OCI-LY3 (cell line): ENCODE data around the gene WWOX.

Source experiments
- H2AFZ ChIP-seq: fragments of 200-600, 300-600 bp; shearing (Covaris generic); 2 replicates; pipeline ENCODE4 v1.6.0; 2014; ENCODE audit warnings: antibody characterized with exemption, low read depth, low read length
- H3K27ac ChIP-seq: fragments of 200-600, 300-600 bp; sonication (generic); 2 replicates; pipeline ENCODE4 v1.5.1; 2014; ENCODE audit warnings: mild to moderate bottlenecking, low read length, moderate library complexity, mixed read lengths
- H3K27me3 ChIP-seq: fragments of 200-600, 300-600 bp; sonication (generic); 2 replicates; pipeline ENCODE4 v1.6.1; 2014; ENCODE audit warnings: low read depth, low read length, mixed read lengths
- H3K36me3 ChIP-seq: fragments of 200-600, 300-600 bp; sonication (generic); replicated peaks from 2 replicates; pipeline ENCODE3; 2014; ENCODE audit warnings: low read depth, low read length, mixed read lengths
- H3K4me1 ChIP-seq: fragments of 300-600, 200-600 bp; sonication (generic); 2 replicates; pipeline ENCODE4 v1.6.1; 2014; ENCODE audit warnings: low read length, mixed read lengths
- H3K4me2 ChIP-seq: fragments of 200-600, 300-600 bp; sonication (generic); 2 replicates; pipeline ENCODE4 v1.6.1; 2014; ENCODE audit warnings: low read length, mixed read lengths
- H3K4me3 ChIP-seq: fragments of 300-600, 200-600 bp; sonication (generic); 2 replicates; pipeline ENCODE4 v1.5.1; 2014; ENCODE audit warnings: antibody characterized with exemption, mild to moderate bottlenecking, low read length, moderate library complexity
- H3K79me2 ChIP-seq: fragments of 300-600, 200-600 bp; shearing (Covaris generic); 2 replicates; pipeline ENCODE4 v1.6.1; 2014; ENCODE audit warnings: mild to moderate bottlenecking, low read length, mixed read lengths
- H3K9ac ChIP-seq: fragments of 300-600, 200-600 bp; shearing (Covaris generic); 2 replicates; pipeline ENCODE4 v1.6.0; 2014; ENCODE audit warnings: mild to moderate bottlenecking, low read length, moderate library complexity
- H3K9me3 ChIP-seq: fragments of 200-600, 300-600 bp; shearing (Covaris generic); 2 replicates; pipeline ENCODE4 v1.6.1; 2014; ENCODE audit warnings: low read length, mixed read lengths; ENCODE audit not compliant: insufficient read depth
- H4K20me1 ChIP-seq: fragments of 200-600, 300-600 bp; sonication (generic); 2 replicates; pipeline ENCODE4 v1.6.1; 2016; ENCODE audit warnings: low read length, mixed read lengths; ENCODE audit not compliant: insufficient read depth
- EZH2phosphoT487 ChIP-seq: fragments of 200-600 bp; shearing (Covaris generic); IDR thresholded peaks from 2 replicates; pipeline ENCODE4 v1.6.1; 2018; ENCODE audit warnings: antibody characterized with exemption, mixed run types, low read depth
- TF ChIP-seq, protein P1 (sequence below): fragments of 200-600, 300-600 bp; sonication (generic); IDR thresholded peaks from 2 replicates; pipeline ENCODE4 v1.5.1; 2014; ENCODE audit warnings: antibody characterized with exemption, low read length, low read depth

WWOX gene

DNA sequence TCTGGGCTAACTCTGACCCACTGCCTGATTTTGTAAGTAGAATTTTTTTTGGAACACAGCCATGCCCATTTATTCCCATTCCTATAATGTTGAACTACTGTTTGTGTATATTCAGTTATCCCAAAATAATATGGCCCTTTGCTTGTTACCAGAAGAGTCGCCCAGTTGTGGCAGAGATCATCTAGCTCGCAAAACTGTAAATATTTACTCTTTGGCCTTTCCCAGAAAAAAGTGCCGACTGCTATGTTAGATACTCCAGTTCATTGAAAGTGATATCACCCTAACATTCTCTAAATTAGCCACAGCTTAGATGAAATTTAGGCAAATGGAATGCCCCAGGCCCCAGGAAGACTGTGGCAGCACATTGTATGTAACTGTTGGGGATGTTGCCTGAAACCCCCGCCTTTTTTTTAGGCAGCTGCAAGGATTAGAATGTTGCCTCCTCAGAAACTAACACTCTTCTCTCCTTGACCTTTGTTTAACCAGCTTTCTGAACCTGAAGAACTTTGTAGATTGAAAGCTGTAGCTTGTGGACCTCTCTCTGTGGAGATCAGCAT, 19.1 kb downstream of the WWOX start:
- Histone ChIP-seq H2AFZ (no peak overlapping the region), H3K4me3 (no peak overlapping the region), H3K36me3 (peaks cover 12% of the 10 kb centered on the region), H3K79me2 (no peaks in the 10 kb centered on the region), H3K27ac (no peak overlapping the region), H4K20me1 (no peaks in the 10 kb centered on the region), H3K9ac (no peak overlapping the region), H3K4me2 (no peak overlapping the region), H3K4me1 (peaks cover 2% of the 10 kb centered on the region; the same call in 1 of the 2 replicates), H3K9me3 (no peaks in the 10 kb centered on the region), H3K27me3 (no peaks in the 10 kb centered on the region)
- TF ChIP-seq, protein P1, sequence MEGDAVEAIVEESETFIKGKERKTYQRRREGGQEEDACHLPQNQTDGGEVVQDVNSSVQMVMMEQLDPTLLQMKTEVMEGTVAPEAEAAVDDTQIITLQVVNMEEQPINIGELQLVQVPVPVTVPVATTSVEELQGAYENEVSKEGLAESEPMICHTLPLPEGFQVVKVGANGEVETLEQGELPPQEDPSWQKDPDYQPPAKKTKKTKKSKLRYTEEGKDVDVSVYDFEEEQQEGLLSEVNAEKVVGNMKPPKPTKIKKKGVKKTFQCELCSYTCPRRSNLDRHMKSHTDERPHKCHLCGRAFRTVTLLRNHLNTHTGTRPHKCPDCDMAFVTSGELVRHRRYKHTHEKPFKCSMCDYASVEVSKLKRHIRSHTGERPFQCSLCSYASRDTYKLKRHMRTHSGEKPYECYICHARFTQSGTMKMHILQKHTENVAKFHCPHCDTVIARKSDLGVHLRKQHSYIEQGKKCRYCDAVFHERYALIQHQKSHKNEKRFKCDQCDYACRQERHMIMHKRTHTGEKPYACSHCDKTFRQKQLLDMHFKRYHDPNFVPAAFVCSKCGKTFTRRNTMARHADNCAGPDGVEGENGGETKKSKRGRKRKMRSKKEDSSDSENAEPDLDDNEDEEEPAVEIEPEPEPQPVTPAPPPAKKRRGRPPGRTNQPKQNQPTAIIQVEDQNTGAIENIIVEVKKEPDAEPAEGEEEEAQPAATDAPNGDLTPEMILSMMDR, result no peak
- no peak for TF ChIP-seq EZH2phosphoT487

DNA sequence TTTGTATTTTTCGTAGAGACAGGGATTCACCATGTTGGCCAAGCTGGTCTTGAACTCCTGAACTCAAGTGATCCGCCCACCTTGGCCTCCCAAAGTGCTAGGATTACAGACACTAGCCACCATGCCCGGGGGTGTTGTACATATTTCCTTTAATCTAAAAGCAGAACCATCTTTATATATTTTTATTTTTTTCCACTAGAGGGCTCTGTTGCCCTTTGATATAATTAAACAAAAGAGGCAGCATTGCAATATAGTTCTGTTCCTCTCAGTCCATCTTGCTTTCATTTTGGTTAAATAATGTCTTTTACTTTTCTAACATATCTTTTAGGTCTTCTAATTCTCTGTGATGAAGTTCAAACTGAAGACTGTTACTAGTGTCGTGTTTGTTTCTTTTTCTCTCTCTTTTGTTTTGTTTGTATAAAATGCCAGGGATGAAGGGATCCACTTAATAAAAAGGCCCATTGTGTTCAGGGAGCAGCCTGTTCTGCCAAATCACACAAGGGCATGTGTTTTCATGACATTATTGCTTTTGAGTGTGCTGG, 23.4 kb downstream of the WWOX start:
- no peak overlapping the region for H2AFZ ChIP-seq
- no peak overlapping the region for H3K27ac ChIP-seq
- H3K79me2 ChIP-seq, result no peaks in the 10 kb centered on the region
- no peaks in the 10 kb centered on the region for H4K20me1 ChIP-seq
- H3K4me1 ChIP-seq, result peaks cover 2% of the 10 kb centered on the region; the same call in 1 of the 2 replicates
- no peaks in the 10 kb centered on the region for H3K9me3 ChIP-seq
- no peak overlapping the region for H3K4me3 ChIP-seq
- H3K36me3 ChIP-seq, result no peaks in the 10 kb centered on the region
- no peaks in the 10 kb centered on the region for H3K27me3 ChIP-seq
- H3K4me2 ChIP-seq, result 0 out of 2 replicates have a peak overlapping the region, but pooled peaks have one; percentile 23
- no peak for TF ChIP-seq EZH2phosphoT487
- TF ChIP-seq, protein P1, result peak; percentile 42
- no peak overlapping the region for H3K9ac ChIP-seq

DNA sequence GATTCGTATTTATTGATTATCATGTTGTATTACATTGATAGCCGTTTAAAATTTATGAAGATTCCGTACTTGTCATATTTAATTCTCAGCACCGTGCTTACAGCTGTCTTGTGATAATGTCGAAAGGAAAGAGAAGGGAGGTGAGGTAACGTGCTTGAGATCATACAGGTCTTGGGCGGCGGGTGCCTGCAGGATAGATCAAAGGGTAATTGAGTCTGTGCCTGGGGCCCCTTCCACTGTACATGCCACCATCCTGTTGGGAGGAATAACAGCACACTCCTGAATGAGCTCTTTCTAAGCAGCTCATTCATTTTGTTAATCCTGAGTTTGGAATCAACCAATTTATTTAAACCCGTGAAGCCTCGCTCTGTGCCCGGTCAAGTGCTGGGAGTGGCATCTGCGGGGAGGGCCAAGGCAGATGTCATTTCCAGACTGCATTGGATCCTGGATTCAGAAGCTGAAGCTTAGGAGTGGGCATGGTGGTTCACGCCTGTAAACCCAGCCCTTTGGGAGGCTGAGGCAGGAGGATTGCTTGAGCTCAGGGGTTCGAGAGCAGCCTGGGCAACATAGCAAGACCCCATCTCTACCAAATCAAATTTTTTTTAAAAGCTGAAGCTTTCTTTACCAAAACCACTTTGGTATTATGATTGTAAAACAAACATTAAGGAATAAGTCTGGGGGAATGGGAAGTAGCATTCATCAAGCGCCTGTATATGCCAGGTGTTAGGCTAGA, 25.8 kb downstream of the WWOX start:
- Histone ChIP-seq H4K20me1 (no peaks in the 10 kb centered on the region), H2AFZ (no peak overlapping the region), H3K9me3 (no peaks in the 10 kb centered on the region), H3K27ac (no peak overlapping the region), H3K4me2 (no peak overlapping the region), H3K36me3 (no peaks in the 10 kb centered on the region), H3K4me1 (peaks cover 2% of the 10 kb centered on the region; the same call in 1 of the 2 replicates), H3K4me3 (no peak overlapping the region), H3K9ac (no peak overlapping the region), H3K79me2 (no peaks in the 10 kb centered on the region), H3K27me3 (no peaks in the 10 kb centered on the region)
- TF ChIP-seq, protein P1, result no peak
- TF ChIP-seq EZH2phosphoT487, result no peak

DNA sequence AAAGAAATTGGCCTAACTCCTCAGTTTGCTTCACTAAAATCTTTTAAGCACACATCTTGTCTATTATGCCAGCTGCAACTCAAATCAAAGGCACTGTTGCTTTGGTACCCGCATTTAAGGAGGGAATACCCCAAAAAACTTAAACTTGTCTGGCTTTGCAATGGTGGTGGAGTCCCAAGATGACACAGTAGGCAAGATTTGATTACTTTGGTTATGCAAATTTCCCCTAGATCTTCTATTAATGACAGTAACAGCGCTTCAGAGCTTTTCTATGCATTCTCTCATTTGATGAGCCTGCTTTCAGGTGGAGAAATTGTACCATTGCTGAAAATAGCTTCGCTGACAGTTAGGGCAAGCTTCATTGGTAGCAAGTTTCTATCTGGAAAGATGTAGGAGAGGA, 27.2 kb downstream of the WWOX start:
- Histone ChIP-seq H3K4me3 (no peak overlapping the region), H3K4me1 (peaks cover 2% of the 10 kb centered on the region; the same call in 1 of the 2 replicates), H4K20me1 (no peaks in the 10 kb centered on the region), H3K27ac (no peak overlapping the region), H3K9ac (no peak overlapping the region), H3K79me2 (no peaks in the 10 kb centered on the region), H2AFZ (no peak overlapping the region), H3K4me2 (no peak overlapping the region), H3K36me3 (no peaks in the 10 kb centered on the region), H3K9me3 (no peaks in the 10 kb centered on the region), H3K27me3 (no peaks in the 10 kb centered on the region)
- no peak for TF ChIP-seq EZH2phosphoT487
- TF ChIP-seq, protein P1, result no peak
